K562 (cell line): ENCODE measurements around the gene BHLHE23. TPM values are rescaled to one million over a fixed set of nuclear protein-coding genes. Genes with fewer than 3 reads are reported as not detected.

Source experiments
- HNRNPL ChIP-seq: fragments of 200-400 bp; formaldehyde crosslinking; IDR thresholded peaks from 2 replicates; pipeline ENCODE4 v1.6.1; 2017; ENCODE audit warnings: low read depth, mild to moderate bottlenecking, low read length
- polyA plus RNA-seq, 8 experiments: library from polyadenylated mRNA; depleted of rRNA in 4 of 8; stranded (reverse) in 5 of 8; unstranded in 3 of 8; fragments of >200 nt; fragmentation: Nextera tagmentation in 2 of 8; fragmentation: Illumina TruSeq in 1 of 8; extraction: Ambion mirVana in 2 of 8; extraction: Trizol in 1 of 8; gene quantifications; 2 replicates each; pipeline versions ENCODE4 v1.2.1 to v1.2.3, GENCODE V29; 2011 to 2014; ENCODE audit warnings: inconsistent platforms in 1 of 8, missing spikeins in 1 of 8
- total RNA-seq, 7 experiments: library from RNA; depleted of rRNA in 6 of 7; stranded (reverse); fragments of >200 nt in 6 of 7; fragmentation: Illumina TruSeq in 2 of 7; extraction: Trizol in 2 of 7; gene quantifications; 2 replicates each; pipeline versions ENCODE4 v1.2.1 to v1.2.3, GENCODE V29; 2011 to 2021; ENCODE audit warnings: low replicate concordance in 1 of 7
- TF ChIP-seq, protein P1 (sequence below): fragments of 200-600 bp; sonication (generic); IDR thresholded peaks from one replicate; pipeline ENCODE4 v1.6.1; 2012; ENCODE audit warnings: mild to moderate bottlenecking, low read depth, low read length, inconsistent platforms

BHLHE23 gene
- total and polyA plus RNA-seq, 9 of the 15 experiments (the other 6 are each of a cell fraction or from before 2014, with no cell fraction given) = not detected

GRCh38 chr20:63043348-63044203 lies 36.8 kb upstream of the BHLHE23 start (continued):
- TF ChIP-seq, protein P1, sequence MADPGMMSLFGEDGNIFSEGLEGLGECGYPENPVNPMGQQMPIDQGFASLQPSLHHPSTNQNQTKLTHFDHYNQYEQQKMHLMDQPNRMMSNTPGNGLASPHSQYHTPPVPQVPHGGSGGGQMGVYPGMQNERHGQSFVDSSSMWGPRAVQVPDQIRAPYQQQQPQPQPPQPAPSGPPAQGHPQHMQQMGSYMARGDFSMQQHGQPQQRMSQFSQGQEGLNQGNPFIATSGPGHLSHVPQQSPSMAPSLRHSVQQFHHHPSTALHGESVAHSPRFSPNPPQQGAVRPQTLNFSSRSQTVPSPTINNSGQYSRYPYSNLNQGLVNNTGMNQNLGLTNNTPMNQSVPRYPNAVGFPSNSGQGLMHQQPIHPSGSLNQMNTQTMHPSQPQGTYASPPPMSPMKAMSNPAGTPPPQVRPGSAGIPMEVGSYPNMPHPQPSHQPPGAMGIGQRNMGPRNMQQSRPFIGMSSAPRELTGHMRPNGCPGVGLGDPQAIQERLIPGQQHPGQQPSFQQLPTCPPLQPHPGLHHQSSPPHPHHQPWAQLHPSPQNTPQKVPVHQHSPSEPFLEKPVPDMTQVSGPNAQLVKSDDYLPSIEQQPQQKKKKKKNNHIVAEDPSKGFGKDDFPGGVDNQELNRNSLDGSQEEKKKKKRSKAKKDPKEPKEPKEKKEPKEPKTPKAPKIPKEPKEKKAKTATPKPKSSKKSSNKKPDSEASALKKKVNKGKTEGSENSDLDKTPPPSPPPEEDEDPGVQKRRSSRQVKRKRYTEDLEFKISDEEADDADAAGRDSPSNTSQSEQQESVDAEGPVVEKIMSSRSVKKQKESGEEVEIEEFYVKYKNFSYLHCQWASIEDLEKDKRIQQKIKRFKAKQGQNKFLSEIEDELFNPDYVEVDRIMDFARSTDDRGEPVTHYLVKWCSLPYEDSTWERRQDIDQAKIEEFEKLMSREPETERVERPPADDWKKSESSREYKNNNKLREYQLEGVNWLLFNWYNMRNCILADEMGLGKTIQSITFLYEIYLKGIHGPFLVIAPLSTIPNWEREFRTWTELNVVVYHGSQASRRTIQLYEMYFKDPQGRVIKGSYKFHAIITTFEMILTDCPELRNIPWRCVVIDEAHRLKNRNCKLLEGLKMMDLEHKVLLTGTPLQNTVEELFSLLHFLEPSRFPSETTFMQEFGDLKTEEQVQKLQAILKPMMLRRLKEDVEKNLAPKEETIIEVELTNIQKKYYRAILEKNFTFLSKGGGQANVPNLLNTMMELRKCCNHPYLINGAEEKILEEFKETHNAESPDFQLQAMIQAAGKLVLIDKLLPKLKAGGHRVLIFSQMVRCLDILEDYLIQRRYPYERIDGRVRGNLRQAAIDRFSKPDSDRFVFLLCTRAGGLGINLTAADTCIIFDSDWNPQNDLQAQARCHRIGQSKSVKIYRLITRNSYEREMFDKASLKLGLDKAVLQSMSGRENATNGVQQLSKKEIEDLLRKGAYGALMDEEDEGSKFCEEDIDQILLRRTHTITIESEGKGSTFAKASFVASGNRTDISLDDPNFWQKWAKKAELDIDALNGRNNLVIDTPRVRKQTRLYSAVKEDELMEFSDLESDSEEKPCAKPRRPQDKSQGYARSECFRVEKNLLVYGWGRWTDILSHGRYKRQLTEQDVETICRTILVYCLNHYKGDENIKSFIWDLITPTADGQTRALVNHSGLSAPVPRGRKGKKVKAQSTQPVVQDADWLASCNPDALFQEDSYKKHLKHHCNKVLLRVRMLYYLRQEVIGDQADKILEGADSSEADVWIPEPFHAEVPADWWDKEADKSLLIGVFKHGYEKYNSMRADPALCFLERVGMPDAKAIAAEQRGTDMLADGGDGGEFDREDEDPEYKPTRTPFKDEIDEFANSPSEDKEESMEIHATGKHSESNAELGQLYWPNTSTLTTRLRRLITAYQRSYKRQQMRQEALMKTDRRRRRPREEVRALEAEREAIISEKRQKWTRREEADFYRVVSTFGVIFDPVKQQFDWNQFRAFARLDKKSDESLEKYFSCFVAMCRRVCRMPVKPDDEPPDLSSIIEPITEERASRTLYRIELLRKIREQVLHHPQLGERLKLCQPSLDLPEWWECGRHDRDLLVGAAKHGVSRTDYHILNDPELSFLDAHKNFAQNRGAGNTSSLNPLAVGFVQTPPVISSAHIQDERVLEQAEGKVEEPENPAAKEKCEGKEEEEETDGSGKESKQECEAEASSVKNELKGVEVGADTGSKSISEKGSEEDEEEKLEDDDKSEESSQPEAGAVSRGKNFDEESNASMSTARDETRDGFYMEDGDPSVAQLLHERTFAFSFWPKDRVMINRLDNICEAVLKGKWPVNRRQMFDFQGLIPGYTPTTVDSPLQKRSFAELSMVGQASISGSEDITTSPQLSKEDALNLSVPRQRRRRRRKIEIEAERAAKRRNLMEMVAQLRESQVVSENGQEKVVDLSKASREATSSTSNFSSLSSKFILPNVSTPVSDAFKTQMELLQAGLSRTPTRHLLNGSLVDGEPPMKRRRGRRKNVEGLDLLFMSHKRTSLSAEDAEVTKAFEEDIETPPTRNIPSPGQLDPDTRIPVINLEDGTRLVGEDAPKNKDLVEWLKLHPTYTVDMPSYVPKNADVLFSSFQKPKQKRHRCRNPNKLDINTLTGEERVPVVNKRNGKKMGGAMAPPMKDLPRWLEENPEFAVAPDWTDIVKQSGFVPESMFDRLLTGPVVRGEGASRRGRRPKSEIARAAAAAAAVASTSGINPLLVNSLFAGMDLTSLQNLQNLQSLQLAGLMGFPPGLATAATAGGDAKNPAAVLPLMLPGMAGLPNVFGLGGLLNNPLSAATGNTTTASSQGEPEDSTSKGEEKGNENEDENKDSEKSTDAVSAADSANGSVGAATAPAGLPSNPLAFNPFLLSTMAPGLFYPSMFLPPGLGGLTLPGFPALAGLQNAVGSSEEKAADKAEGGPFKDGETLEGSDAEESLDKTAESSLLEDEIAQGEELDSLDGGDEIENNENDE = no peak
- peak; percentile 96 for TF ChIP-seq HNRNPL
